ENCODE measurements around the gene CTRL. TPM values are rescaled to one million over a fixed set of nuclear protein-coding genes. Genes with fewer than 3 reads are reported as not detected.
A peak's percentile ranks its signal among the peaks of the same experiment; 100 is the strongest.

CTRL gene
- total RNA-seq, 4 donors from 2014 or later: 0.87 to 3.6 (median 1.6) TPM

DNA sequence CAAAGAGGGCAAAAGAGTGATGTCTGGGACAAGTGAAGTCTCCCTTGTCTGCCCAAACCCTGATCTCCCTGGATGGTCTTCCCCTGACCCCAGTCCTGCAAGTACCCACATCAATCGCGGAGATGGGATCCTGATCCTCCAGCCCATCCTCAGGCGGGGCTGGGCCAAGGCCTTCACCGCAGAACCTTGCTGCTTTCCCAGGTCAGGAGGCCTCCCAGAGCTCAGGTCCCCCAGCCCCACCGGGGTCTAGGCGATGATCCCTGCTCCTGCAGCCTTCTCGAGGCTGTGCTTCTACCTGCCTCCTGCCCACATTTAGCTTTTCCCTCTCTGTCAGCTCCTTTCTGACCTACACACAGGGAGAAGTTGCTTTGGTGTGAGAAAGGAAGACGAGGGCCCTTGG, 30.5 kb upstream of the CTRL start:
- Histone ChIP-seq H3K9me3 (no peaks in the 10 kb centered on the region), H3K4me1 (peaks cover 0 to 83% (median 53%) of the 10 kb centered on the region in 4 donors), H3K4me3 (no peak overlapping the region), H3K36me3 (peaks cover 6 to 61% (median 8%) of the 10 kb centered on the region in 3 donors), H3K27me3 (no peaks in the 10 kb centered on the region), H3K27ac (peak overlapping the region in 1 of 4 donors; percentile 23)
- TF ChIP-seq POLR2A (IDR thresholded peaks at IDR 0.05) (no peak), EP300 (IDR thresholded peaks at IDR 0.05) (no peak)
- TF ChIP-seq, protein P1, sequence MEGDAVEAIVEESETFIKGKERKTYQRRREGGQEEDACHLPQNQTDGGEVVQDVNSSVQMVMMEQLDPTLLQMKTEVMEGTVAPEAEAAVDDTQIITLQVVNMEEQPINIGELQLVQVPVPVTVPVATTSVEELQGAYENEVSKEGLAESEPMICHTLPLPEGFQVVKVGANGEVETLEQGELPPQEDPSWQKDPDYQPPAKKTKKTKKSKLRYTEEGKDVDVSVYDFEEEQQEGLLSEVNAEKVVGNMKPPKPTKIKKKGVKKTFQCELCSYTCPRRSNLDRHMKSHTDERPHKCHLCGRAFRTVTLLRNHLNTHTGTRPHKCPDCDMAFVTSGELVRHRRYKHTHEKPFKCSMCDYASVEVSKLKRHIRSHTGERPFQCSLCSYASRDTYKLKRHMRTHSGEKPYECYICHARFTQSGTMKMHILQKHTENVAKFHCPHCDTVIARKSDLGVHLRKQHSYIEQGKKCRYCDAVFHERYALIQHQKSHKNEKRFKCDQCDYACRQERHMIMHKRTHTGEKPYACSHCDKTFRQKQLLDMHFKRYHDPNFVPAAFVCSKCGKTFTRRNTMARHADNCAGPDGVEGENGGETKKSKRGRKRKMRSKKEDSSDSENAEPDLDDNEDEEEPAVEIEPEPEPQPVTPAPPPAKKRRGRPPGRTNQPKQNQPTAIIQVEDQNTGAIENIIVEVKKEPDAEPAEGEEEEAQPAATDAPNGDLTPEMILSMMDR (IDR thresholded peaks at IDR 0.05): no peak
- WGBS, 2 donors: 87 to 90% methylated on average over 8 of the region's 8 CpGs
- DNase-seq (ENCODE audit: low spot score in 2 of 2): no peak

DNA sequence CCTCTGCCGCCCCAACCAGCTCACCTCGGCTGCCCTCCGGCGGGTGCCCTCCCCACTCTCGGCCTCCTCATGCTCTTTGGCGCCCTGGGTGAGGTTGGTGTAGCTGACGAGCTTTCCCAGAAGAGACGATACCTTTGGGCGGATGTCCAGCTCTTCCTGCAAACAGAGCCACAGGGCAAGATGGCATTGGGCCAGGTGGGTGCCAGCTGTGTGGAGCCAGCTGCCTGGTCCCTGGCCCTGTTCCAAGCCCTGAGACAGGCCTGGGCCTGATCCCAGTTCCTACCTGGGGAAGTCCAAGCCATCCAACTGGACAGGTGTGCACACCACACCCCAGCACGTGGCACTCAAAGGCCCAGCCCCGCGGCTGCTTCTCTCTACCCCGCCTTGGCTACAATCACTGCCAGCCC, 29.9 kb upstream of the CTRL start:
- Histone ChIP-seq H3K9me3 (no peaks in the 10 kb centered on the region), H3K4me3 (no peak overlapping the region), H3K36me3 (peaks cover 6 to 62% (median 8%) of the 10 kb centered on the region in 3 donors), H3K4me1 (peaks cover 0 to 77% (median 47%) of the 10 kb centered on the region in 4 donors), H3K27ac (peak overlapping the region in 2 of 4 donors; percentile 23 to 31), H3K27me3 (no peaks in the 10 kb centered on the region)
- DNase-seq (ENCODE audit: low spot score in 2 of 2): no peak
- WGBS, 2 donors: 86 to 89% methylated on average over 10 to 13 of the region's 13 CpGs
- TF ChIP-seq POLR2A (IDR thresholded peaks at IDR 0.05) (no peak), EP300 (IDR thresholded peaks at IDR 0.05) (no peak)
- TF ChIP-seq, protein P1 (IDR thresholded peaks at IDR 0.05): no peak

GRCh38 chr16:67959536-67960329, 28.1 kb upstream of the CTRL start:
- H3K27me3 ChIP-seq: no peaks in the 10 kb centered on the region
- DNase-seq (ENCODE audit: low spot score in 2 of 2): peak; percentile 47 to 49
- H3K4me1 ChIP-seq: peaks cover 0 to 59% (median 33%) of the 10 kb centered on the region in 4 donors
- H3K4me3 ChIP-seq: no peak overlapping the region
- H3K27ac ChIP-seq: peak overlapping the region in 3 of 4 donors; percentile 62 to 74 (median 70)
- H3K9me3 ChIP-seq: no peaks in the 10 kb centered on the region
- 24 to 36% methylated on average over 10 to 11 of the region's 11 CpGs for WGBS, 2 donors
- H3K36me3 ChIP-seq: peaks cover 6 to 79% (median 8%) of the 10 kb centered on the region in 3 donors
- TF ChIP-seq EP300 (IDR thresholded peaks at IDR 0.05) (peak in 1 of 2 donors; percentile 69), POLR2A (IDR thresholded peaks at IDR 0.05) (no peak)
- TF ChIP-seq, protein P1 (IDR thresholded peaks at IDR 0.05): no peak

GRCh38 chr16:67957622-67958021, 26.0 kb upstream of the CTRL start:
- 92% methylated on average over 9 of the region's 9 CpGs for WGBS, 2 donors
- no peak for DNase-seq (ENCODE audit: low spot score in 2 of 2)
- Histone ChIP-seq H3K27ac (peak overlapping the region in 1 of 4 donors; percentile 74), H3K36me3 (peaks cover 6 to 90% (median 8%) of the 10 kb centered on the region in 3 donors), H3K9me3 (no peaks in the 10 kb centered on the region), H3K27me3 (no peaks in the 10 kb centered on the region), H3K4me3 (no peak overlapping the region), H3K4me1 (peaks cover 0 to 47% (median 15%) of the 10 kb centered on the region in 4 donors)
- TF ChIP-seq EP300 (IDR thresholded peaks at IDR 0.05) (no peak), POLR2A (IDR thresholded peaks at IDR 0.05) (no peak)
- TF ChIP-seq, protein P1 (IDR thresholded peaks at IDR 0.05): no peak
